Activated CD8-positive, alpha-beta memory T cell treated with anti-CD3 and anti-CD28 coated beads for 36 hours (primary cell): ENCODE data around the gene PGAP6. TPM values are rescaled to one million over a fixed set of nuclear protein-coding genes. Genes with fewer than 3 reads are reported as not detected.
"Not testable (repeated sequence)": the region's sequence is repeated elsewhere in the genome, so short reads cannot be mapped to it uniquely, and the experiment has no call there.

ENCODE experiments used
- CTCF ChIA-PET: fragments of 350-600 bp; sonication (Branson Sonifier 250); formaldehyde crosslinking; loops from one replicate; lab custom pipeline; 2021; ENCODE audit warnings: antibody characterized with exemption; lab: Charles Lee
- POLR2A ChIA-PET: fragments of 350-600 bp; sonication (Branson Sonifier 250); formaldehyde crosslinking; loops from one replicate; lab custom pipeline; 2021; ENCODE audit warnings: antibody characterized with exemption; lab: Charles Lee
- total RNA-seq, 2 experiments: library from RNA; stranded (reverse); gene quantifications; one replicate each; pipeline ENCODE4 v1.2.3, GENCODE V29; 2021

The PGAP6 gene
- total RNA-seq, 2 experiments from 2014 or later: 33.9 to 36.9 TPM

DNA sequence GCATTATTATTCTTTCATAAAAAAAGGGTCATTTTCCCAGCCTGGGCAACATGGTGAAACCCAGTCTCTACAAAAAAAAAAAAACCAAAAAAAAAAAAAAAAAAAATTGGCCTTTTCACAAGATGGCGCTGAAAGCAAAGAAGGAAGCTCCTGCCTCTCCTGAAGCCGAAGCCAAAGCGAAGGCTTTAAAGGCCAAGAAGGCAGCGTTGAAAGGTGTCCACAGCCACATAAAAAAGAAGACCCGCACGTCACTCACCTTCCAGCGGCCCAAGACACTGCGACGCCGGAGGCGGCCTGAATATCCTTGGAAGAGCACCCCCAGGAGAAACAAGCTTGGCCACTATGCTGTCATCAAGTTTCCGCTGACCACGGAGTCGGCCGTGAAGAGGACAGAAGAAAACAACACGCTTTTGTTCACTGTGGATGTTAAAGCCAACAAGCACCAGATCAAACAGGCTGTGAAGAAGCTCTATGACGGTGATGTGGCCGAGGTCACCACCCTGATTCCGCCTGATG, 4.9 kb upstream of the PGAP6 start:
- POLR2A ChIA-PET: no interaction called here
- CTCF ChIA-PET: interaction anchor here (0.6 kb wide), 1 partner anchor 8 kb away, joined by 5 read pairs; no protein-coding TSS in a partner anchor

DNA sequence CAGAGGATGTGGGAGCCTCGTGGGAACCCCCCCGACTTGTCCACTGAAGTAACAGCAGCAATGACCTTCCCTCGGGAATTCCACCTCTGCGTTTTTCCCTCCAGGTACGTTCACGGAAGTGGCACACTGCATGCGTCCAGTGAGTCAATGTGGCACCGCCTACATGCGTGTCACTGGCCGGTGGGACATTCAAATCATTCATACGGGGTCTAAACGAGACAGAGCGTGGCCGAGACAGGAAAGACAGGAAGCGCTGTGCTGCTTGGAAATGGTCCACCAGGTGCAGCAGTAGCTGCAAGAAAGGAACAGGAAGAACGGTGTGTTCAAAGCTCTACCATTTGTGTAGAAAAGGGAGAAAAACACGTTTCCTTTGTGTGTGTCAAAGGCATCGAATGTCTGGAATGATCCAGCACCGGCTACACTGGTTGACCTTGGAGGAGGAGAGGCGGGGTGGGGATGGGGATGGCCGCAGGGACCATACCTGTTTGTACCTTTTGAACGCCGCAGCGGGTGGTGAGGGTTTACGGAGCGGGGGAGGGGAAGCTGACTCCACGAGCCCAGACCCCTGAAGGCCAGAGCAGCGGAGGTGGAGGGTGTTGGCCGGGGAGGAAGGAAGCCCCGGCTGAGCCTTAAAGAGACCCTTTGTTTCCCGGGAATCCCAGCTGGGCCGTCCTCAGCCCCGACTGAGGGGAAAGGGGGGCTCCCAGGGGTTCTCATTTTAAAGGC, 1.7 kb upstream of the PGAP6 start:
- ChIA-PET CTCF (interaction anchor here (0.8 to 1.9 kb wide), 2 partner anchors 8 to 21 kb away, joined by 3 to 5 read pairs; no protein-coding TSS in a partner anchor), POLR2A (interaction anchor here (0.7 to 1.2 kb wide), 2 partner anchors 8 to 96 kb away, joined by 4 to 5 read pairs; no protein-coding TSS in a partner anchor)

DNA sequence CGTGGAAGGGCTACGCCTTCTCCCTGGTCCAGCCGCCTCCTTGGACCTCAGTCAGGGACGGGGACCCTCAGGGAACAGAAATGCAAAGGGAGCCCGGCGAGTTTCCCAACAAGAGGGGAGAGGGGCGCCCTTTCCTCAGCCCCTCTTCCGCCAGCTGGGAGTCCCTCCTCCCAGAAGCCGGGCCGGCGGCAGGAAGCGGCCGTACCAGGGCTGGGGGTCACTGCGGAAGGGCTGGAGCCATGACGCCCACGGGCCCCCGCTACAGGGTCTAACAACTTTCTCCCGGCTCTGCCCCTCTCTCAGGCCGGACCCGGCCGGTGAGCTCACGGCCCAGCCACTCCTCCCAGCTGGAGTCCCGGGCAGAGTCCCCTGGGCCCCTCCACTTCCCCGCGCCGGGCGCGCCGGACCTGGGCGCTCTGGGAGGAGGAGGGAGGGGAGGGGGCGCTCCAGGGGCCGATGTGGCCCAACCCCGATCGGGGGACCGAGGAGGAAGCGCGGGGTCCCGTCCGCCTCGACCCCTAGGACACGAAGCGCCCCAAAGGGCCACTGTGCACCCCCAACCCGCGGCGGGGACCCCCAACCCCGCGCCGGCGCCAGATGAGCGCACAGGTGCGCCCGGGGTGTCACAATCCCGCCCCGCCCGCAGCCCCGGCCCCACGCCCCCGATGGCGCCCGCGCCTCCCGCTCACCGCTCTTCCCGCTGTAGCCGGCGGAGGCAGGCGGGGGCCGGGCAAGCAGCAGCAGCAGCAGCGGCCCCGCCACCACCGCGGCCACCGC, 578 bp downstream of the PGAP6 start:
- POLR2A ChIA-PET: no interaction called here
- CTCF ChIA-PET: interaction anchor here (1.1 kb wide), 1 partner anchor 19 kb away, joined by 3 read pairs; no protein-coding TSS in a partner anchor

DNA sequence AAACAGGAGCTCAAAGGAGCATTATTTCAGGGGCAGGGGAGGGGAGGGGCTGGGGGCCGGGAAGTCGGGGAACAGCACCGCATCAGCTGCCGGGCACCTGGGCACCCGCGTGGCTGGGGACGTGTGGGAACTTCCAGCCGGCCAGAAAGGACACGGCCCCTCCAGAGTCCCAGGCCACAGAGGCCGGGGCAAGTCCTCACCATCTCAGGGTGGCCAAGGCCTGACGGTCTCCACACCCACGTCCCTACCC, 1.1 kb downstream of the PGAP6 start:
- CTCF ChIA-PET: interaction anchor here (1.4 kb wide), 1 partner anchor 10 kb away, joined by 6 read pairs; the partner anchor contains the start of gene MRPL28

DNA sequence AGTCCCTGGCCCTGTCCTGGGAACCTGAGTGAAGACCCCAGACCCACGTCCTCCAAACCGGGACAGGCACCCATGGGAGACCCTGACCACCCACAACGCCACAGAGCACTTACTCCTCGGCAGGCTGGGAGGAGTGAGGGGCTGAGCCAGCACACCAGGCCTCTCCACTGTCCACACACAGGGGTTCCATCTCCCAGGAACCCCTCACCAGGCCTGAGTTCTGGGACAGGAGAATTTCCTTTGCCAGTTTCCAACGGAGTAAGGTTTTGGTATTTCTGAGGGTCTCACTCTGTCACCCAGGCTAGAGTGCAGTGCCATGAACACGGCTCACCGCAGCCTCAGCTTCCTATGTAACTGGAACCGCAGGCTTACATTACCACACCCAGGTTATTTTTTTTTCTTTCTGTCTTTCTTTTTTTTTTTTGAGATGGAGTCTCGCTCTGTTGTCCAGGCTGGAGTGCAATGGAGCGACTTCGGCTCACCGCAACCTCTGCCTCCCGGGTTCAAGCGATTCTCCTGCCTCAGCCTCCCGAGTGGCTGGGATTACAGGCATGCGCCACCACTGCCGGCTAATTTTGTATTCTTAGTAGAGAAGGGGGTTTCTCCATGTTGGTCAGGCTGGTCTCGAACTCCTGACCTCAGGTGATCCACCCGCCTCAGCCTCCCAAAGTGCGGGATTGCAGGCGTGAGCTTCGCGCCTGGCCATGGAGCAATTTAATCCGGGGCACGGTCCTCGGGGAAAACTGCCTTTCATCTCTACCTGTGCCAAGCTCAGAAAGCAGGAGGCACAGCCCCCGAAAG, 1.6 kb downstream of the PGAP6 start:
- POLR2A ChIA-PET: no interaction called here
- CTCF ChIA-PET: interaction anchor here (1.4 kb wide), 1 partner anchor 10 kb away, joined by 6 read pairs; the partner anchor contains the start of gene MRPL28

More for the DNA sequence above, 1.1 kb downstream of the PGAP6 start:
- POLR2A ChIA-PET: no interaction called here

DNA sequence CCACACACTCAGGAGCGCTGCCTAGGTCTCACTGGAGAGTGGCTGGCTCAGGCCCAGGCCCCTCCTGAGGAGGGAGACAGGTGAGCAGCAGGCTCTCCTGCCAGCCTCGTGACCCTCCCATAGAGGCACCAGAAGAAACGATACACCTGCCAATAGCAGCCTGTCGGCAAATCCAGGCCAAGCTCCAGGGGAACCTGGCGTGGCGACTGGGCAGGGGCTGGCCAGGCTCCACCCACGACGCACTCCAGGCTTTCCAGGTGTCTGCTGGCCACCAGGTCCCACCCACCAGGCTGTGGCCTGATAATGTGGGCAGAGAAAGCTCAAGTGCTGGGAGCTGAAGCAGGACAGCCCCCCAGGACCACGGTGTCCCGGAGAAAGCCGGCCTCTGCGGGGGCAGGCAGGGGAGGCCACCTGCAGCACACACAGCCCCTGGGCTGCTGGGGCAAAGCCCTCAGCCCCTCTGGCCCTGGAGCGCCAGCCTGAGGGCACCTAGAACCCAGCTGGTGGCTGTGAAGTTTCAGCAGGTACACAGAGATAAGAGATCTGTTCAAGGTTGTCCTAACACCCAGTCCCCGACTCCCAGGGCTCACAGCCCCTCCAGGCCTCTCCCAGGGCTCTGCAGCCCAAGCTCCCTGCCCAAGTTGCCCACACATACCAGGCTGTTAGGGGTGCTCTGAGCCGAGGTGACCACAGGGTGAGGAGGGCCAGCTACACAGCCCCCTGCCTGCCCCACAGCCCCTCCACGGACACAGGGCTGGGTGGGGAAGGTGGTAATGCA, 2.4 kb downstream of the PGAP6 start:
- POLR2A ChIA-PET: no interaction called here
- CTCF ChIA-PET: interaction anchor here (1.4 kb wide), 1 partner anchor 9 kb away, joined by 6 read pairs; the partner anchor contains the start of gene MRPL28

DNA sequence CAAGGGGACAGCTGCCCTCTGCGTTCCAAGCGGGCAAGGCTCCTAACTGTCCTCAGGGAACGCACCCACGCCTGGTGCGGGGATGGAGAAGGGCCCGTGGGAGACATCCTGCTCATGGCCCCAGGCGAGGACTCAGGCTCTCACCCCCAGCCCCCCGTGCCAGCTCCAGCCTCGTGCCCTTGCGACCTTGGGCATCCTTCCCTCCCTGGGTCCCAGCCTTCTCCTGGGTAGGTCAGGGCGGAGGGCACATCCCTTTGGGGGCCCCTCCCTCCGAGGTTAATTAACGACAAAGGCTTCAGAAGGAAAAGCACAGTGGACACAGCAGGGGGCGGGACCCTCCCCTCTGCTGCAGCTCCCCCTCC, 3.0 kb downstream of the PGAP6 start:
- CTCF ChIA-PET: no interaction called here

DNA sequence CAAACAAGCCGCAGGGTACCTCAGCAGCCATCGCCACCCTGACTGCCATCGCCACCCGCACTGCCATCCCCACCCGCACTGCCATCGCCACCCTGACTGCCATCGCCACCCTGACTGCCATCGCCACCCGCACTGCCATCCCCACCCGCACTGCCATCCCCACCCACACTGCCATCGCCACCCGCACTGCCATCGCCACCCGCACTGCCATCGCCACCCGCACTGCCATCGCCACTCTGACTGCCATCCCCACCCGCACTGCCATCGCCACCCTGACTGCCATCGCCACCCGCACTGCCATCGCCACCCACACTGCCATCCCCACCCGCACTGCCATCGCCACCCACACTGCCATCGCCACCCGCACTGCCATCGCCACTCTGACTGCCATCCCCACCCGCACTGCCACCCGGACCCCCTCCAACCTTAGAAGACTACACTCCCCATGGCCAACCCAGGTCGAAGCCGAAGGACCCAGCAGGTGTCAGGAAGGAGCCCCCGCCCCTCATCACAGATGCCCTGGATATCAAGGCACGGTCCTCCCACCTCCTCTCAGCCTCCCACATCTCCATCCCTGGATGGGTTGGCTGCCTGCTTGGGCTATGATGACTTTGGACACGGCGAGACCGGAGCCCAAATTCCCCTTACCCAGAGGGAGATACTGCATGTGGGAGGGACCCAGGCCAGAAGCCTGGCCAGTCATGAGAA, 3.5 kb downstream of the PGAP6 start:
- POLR2A ChIA-PET, CTCF ChIA-PET: not testable (repeated sequence)

More for the DNA sequence above, 3.0 kb downstream of the PGAP6 start:
- POLR2A ChIA-PET: no interaction called here

DNA sequence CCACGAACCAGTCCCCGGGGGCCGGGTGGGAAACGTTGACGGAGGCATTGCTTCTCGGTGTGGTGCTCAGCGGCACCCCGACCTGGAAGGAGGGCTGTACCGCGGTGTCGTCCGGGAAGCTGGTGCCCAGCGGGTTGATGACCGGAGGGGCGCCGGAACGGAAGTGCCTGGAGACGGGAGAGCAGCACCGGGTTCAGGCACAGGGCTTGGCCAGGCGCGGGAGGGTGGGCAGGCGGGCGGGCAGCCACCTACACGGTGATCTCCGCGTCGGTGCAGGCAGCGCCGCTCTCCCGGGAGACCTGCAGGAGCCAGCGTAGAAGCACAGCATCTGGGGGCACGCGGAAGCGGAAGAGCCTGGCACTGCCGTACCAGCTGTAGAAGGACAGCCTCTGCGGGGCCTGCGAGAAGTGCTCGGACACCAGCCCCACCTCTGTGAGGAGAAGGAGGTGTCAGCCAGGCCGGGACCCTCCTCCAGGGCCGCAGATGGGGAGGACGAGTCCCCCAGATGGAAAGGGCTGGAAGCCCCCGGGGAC, 4.3 kb downstream of the PGAP6 start:
- ChIA-PET CTCF (no interaction called here), POLR2A (no interaction called here)

DNA sequence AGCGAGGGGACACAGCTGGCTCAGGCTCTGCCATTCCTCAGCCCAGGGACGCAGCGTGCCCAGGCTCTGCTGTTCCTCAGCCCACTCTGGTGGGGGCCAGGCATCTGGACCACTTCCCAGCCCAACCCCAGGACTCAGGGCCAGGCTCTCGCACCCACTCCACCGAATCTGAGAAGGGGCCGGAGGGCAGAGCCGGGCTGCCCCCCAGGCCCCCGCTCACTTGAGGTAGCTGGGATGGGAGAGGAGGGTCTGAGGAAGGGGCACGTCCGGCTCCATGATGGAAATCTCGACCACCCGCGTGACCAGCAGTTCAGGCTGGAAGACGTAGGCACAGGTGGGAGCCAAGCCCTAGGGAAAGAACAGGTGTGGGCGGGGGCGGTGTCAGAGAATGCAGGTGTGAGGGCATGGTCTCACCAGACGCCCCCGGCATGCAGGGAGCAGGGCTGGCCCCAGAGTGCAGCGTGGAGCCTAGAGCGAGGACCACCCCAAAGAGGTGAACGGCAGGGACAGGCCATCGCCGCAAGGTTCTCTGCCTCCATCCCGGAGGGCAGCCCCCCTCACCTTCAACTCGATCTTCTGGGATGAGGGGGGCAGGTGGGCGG, 4.9 kb downstream of the PGAP6 start:
- POLR2A ChIA-PET: no interaction called here
- CTCF ChIA-PET: no interaction called here

DNA sequence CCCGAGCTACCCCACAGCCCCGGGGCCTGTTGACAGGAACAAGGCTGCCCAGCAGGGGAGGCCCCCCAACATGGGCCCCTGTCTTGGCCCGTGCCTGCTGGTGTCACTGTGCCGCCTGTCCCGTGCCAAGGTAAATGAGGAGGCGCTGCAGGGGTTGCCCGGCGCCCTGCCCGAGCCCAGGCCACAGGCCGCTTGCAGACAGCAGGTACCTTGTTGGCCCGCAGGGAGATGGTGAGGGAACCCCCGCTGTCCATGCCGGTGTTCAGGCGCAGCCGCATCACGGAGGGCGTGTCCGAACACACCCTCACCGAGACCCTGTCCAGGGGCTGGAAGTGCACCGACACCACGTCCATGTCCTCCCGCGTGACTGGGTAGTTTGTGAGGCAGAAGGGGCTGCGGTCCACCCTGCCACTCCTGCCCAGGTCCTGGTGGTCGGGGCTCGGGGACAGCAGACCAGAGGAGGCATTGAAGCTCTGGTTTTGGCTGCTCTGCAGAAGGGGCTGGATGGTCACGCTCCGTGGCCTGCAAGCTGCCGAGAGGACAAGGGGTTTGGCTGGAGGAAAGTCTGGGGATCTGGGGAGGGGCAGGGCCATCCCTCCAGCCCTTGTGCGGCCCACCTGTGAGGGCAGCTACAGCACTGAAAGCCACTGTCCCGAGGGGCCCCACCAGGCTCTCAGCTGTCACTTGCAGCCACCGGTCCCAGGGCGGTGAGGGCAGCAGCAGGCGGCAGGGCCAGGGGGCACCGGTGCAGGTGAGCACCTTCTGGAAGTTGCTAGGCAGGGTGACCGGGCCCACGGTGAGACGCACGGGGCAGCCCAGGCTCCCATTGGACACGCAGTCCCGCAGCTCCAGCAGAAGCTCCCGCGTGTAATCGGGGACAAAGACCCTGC, 5.6 kb downstream of the PGAP6 start:
- ChIA-PET POLR2A (interaction anchor here (0.7 kb wide), 2 partner anchors 62 to 300 kb away, joined by 3 read pairs; no protein-coding TSS in a partner anchor), CTCF (no interaction called here)

DNA sequence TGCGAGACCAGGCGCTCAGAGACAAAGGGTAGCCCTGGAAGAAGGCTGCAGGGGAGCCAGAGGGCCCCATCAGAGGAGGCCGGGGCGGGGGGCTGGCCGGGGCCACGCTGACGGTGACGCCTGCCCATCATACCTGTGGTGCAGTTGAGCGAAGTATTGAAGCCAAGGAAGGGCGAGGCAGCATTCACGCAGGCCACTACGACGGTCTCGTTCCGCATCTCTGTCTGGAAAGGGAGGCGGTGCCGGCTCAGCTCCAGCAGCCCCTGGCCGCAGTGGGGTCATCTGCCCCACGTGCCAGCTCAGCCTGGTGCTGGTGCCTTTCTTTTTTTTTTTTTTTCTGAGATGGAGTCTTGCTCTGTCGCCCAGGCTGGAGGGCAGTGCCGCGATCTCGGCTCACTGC, 6.6 kb downstream of the PGAP6 start:
- CTCF ChIA-PET: no interaction called here
- POLR2A ChIA-PET: interaction anchor here (0.7 kb wide), 2 partner anchors 63 to 301 kb away, joined by 3 read pairs; no protein-coding TSS in a partner anchor

DNA sequence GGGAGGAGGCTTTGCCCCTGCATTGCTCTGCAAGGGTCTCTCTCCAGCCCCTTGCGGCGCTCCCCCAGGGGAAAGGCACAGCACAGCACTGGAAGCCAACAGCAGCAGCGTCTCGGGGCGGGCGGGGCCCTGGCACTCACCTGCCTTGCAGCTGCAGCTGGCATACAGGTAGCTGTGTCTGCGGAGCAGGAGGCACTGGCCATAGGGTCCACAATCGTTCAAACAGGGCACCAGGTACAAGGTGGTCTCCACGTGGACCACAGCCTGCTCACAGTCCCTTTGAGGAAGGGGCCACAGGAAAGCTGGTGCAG, 7.2 kb downstream of the PGAP6 start:
- ChIA-PET CTCF (no interaction called here), POLR2A (no interaction called here)

DNA sequence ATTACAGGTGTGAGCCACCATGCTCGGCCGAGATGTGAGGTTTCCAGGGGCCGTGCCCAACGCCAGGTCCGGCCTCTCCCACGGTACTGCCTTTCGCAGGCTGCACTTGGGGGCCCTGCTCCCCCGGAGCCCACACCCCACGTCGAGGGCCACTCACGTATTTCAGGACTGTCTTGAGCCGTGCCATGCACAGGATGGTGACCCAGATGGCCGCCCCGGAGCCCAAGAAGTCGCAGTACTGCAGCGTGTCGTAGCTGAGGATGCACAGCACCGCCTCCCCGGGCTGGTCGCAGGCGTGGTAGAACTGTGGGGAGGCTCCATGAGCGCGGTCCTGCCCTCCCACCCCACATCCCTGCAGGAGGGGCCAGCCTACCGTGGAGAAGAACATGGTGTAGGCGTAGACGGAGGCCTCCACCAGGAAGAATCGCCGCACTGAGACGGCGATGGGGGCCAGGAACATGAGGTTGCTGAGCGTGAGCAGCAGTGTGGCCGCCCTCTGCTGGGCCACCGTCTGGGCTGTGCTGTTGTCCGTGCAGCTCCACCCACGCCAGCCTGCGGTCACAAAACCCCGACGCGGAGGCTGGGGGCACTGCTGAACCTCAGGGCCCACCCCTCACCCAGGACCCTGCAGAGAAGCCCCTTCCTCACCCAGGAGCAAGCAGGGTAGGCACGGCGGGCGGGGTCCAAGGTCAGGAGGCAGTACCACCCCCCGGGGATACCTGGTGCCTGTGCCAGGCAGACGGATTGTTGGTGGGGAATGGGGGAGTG, 7.7 kb downstream of the PGAP6 start:
- ChIA-PET CTCF (no interaction called here), POLR2A (no interaction called here)

DNA sequence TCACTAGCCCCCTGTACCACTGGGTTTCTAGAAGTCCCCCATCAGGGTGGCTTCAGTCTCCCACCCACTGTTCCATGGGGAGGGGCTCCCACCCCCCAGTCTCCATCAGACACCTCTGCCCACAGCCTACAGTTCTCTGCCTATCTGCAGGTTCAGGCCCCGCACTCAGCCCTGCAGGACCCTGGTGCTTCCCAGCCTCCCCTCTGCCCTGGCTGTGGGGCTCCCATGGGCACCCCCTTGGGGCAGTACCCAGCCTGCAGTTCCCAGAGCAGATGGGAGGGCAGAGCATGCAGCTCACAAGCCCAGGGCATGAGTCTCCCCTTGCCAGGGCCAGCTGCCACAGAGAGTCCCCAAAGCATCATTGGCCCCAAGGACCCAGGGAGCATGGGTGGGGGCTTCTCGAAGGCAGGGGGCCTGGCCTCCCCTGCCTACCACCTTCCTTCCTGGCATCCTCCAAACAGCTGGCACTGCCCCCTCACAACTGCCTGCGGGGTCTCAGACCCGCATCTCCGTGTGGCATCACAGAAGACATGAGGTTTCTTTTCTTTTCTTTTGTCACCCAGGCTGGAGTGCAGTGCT, 8.7 kb downstream of the PGAP6 start:
- CTCF ChIA-PET: no interaction called here

More for the DNA sequence above, 8.7 kb downstream of the PGAP6 start:
- POLR2A ChIA-PET: no interaction called here
